HL-60 (cell line): ENCODE data around the gene EOGT.
A peak's percentile ranks its signal among the peaks of the same experiment; 100 is the strongest.

Experiments used
- DNase-seq, 2 experiments: peaks; one replicate each; pipeline ENCODE4 v3.0.0-alpha.2; 2010 to 2020; ENCODE audit warnings: low read depth in 1 of 2, low spot score in 1 of 2
- H3K27ac ChIP-seq: fragments of 250-450 bp; sonication (Bioruptor Pico); replicated peaks from 2 replicates; pipeline ENCODE4 v1.5.1; 2020; ENCODE audit warnings: mild to moderate bottlenecking, moderate library complexity
- H3K27me3 ChIP-seq: fragments of 250-450 bp; sonication (Bioruptor Pico); 2 replicates; pipeline ENCODE4 v1.5.1; 2021; ENCODE audit warnings: mild to moderate bottlenecking, moderate library complexity; ENCODE audit not compliant: insufficient read depth, poor library complexity, severe bottlenecking
- H3K4me3 ChIP-seq: replicated peaks from 2 replicates; pipeline ENCODE4 v1.5.1; 2011; ENCODE audit warnings: mild to moderate bottlenecking, control low read depth, low read length; ENCODE audit not compliant: insufficient read depth
- GABPA ChIP-seq: IDR thresholded peaks from 2 replicates; pipeline ENCODE4 v1.6.1; 2012; ENCODE audit warnings: low read depth
- POLR2AphosphoS5 ChIP-seq: IDR thresholded peaks from 2 replicates; pipeline ENCODE4 v1.6.1; 2012; ENCODE audit warnings: low read depth
- SPI1 ChIP-seq: IDR thresholded peaks from 2 replicates; pipeline ENCODE4 v1.6.1; 2012; ENCODE audit warnings: low read depth, mild to moderate bottlenecking, borderline replicate concordance
- microRNA-seq: library from miRNA; unstranded; fragments of <30 nt; microRNA quantifications from one replicate; pipeline ENCODE4, GENCODE V29; 2018
- TF ChIP-seq, protein P1 (sequence below): IDR thresholded peaks from 2 replicates; pipeline ENCODE4 v1.6.1; 2012; ENCODE audit warnings: low read depth; ENCODE audit not compliant: insufficient replicate concordance
- TF ChIP-seq, protein P2 (sequence below): IDR thresholded peaks from one replicate; pipeline ENCODE4 v1.5.1; 2011; ENCODE audit warnings: low read length, control low read depth, inconsistent platforms; ENCODE audit not compliant: insufficient read depth

The EOGT gene

GRCh38 chr3:68931406-68932149 lies 81.9 kb downstream of the EOGT start:
- no peak overlapping the region for H3K4me3 ChIP-seq
- H3K27me3 ChIP-seq, result peaks cover 58% of the 10 kb centered on the region

More at GRCh38 chr3:68931406-68932149, 81.9 kb downstream of the EOGT start:
- DNase-seq, result no peak
- TF ChIP-seq SPI1 (no peak), GABPA (no peak), POLR2AphosphoS5 (no peak)
- TF ChIP-seq, protein P1, sequence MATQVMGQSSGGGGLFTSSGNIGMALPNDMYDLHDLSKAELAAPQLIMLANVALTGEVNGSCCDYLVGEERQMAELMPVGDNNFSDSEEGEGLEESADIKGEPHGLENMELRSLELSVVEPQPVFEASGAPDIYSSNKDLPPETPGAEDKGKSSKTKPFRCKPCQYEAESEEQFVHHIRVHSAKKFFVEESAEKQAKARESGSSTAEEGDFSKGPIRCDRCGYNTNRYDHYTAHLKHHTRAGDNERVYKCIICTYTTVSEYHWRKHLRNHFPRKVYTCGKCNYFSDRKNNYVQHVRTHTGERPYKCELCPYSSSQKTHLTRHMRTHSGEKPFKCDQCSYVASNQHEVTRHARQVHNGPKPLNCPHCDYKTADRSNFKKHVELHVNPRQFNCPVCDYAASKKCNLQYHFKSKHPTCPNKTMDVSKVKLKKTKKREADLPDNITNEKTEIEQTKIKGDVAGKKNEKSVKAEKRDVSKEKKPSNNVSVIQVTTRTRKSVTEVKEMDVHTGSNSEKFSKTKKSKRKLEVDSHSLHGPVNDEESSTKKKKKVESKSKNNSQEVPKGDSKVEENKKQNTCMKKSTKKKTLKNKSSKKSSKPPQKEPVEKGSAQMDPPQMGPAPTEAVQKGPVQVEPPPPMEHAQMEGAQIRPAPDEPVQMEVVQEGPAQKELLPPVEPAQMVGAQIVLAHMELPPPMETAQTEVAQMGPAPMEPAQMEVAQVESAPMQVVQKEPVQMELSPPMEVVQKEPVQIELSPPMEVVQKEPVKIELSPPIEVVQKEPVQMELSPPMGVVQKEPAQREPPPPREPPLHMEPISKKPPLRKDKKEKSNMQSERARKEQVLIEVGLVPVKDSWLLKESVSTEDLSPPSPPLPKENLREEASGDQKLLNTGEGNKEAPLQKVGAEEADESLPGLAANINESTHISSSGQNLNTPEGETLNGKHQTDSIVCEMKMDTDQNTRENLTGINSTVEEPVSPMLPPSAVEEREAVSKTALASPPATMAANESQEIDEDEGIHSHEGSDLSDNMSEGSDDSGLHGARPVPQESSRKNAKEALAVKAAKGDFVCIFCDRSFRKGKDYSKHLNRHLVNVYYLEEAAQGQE, result no peak
- TF ChIP-seq, protein P2, sequence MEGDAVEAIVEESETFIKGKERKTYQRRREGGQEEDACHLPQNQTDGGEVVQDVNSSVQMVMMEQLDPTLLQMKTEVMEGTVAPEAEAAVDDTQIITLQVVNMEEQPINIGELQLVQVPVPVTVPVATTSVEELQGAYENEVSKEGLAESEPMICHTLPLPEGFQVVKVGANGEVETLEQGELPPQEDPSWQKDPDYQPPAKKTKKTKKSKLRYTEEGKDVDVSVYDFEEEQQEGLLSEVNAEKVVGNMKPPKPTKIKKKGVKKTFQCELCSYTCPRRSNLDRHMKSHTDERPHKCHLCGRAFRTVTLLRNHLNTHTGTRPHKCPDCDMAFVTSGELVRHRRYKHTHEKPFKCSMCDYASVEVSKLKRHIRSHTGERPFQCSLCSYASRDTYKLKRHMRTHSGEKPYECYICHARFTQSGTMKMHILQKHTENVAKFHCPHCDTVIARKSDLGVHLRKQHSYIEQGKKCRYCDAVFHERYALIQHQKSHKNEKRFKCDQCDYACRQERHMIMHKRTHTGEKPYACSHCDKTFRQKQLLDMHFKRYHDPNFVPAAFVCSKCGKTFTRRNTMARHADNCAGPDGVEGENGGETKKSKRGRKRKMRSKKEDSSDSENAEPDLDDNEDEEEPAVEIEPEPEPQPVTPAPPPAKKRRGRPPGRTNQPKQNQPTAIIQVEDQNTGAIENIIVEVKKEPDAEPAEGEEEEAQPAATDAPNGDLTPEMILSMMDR, result no peak
- no peak overlapping the region for H3K27ac ChIP-seq

Small RNA genes within 50 kb of the gene (microRNA-seq; reads per million reads assigned to microRNA genes)
- gene MIR3136, result 9.3 reads per million, percentile 30 among the genes with 10 or more reads in this experiment
